Activated gamma-delta T cell treated with anti-CD3 and anti-CD28 coated beads, Interleukin-2, amount 50 U/mL, for 16 hours (primary cell): ENCODE measurements around the gene MX1.

Experiments
- DNase-seq: peaks from one replicate; pipeline ENCODE4 v3.0.0-alpha.2; 2020; ENCODE audit warnings: low read depth

The MX1 gene

GRCh38 chr21:41460578-41461527, 34.8 kb downstream of the MX1 start:
- peak; percentile 20 for DNase-seq

- no peak for DNase-seq
Measured at GRCh38 chr21:41465176-41465781, 39.2 kb downstream of the MX1 start.

GRCh38 chr21:41466024-41466820, 40.2 kb downstream of the MX1 start:
- no peak for DNase-seq

GRCh38 chr21:41470054-41470453, 44.0 kb downstream of the MX1 start:
- DNase-seq: no peak

- DNase-seq: no peak
Measured at GRCh38 chr21:41472753-41473548, 46.9 kb downstream of the MX1 start.

GRCh38 chr21:41475714-41476420, 49.8 kb downstream of the MX1 start:
- DNase-seq: no peak

GRCh38 chr21:41477641-41478318, 51.7 kb downstream of the MX1 start:
- DNase-seq: no peak

- DNase-seq: no peak
Measured at GRCh38 chr21:41478319-41479177, 52.5 kb downstream of the MX1 start.

- no peak for DNase-seq
Measured at GRCh38 chr21:41479686-41480085, 53.6 kb downstream of the MX1 start.

GRCh38 chr21:41480086-41480690, 54.1 kb downstream of the MX1 start:
- DNase-seq: no peak

GRCh38 chr21:41481191-41481590, 55.2 kb downstream of the MX1 start:
- DNase-seq: no peak

- no peak for DNase-seq
Measured at GRCh38 chr21:41482301-41482700, 56.3 kb downstream of the MX1 start.

- no peak for DNase-seq
Measured at GRCh38 chr21:41482980-41483379, 56.9 kb downstream of the MX1 start.

- DNase-seq: no peak
Measured at GRCh38 chr21:41483415-41483814, 57.4 kb downstream of the MX1 start.

- DNase-seq: no peak
Measured at GRCh38 chr21:41483973-41484372, 57.9 kb downstream of the MX1 start.

- no peak for DNase-seq
Measured at GRCh38 chr21:41487082-41487481, 61.0 kb downstream of the MX1 start.

GRCh38 chr21:41488080-41488479, 62.0 kb downstream of the MX1 start:
- no peak for DNase-seq

- DNase-seq: no peak
Measured at GRCh38 chr21:41489329-41489728, 63.3 kb downstream of the MX1 start.

- no peak for DNase-seq
Measured at GRCh38 chr21:41490330-41490729, 64.3 kb downstream of the MX1 start.
